ENCODE results near the gene LTO1. TPM values are rescaled to one million over a fixed set of nuclear protein-coding genes. Genes with fewer than 3 reads are reported as not detected.
A peak's percentile ranks its signal among the peaks of the same experiment; 100 is the strongest.

Gene LTO1
- total RNA-seq, 1 experiment from 2014 or later = 37.5 TPM

- peak overlapping the region; percentile 96 for H3K4me2 ChIP-seq (ENCODE audit: low read length)
- BruUV-seq (replicated peaks) = no TSS peak
- peaks cover 78% of the 10 kb centered on the region for H4K20me1 ChIP-seq (ENCODE audit: low read length)
- CTCF ChIA-PET = interaction anchor here (0.8 kb wide), 1 partner anchor 351 kb away, joined by 3 read pairs; the partner anchor contains the start of gene MYEOV
- no peaks in the 10 kb centered on the region for H3K27me3 ChIP-seq (ENCODE audit: low read length)
- H3K4me1 ChIP-seq (ENCODE audit: insufficient read depth, low read length) = peaks cover 45% of the 10 kb centered on the region
- ATAC-seq (peak; percentile 17), DNase-seq (peak; percentile 75)
- no peak overlapping the region for H2AFZ ChIP-seq (ENCODE audit: low read length)
- no peaks in the 10 kb centered on the region for H3K9me2 ChIP-seq (replicated peaks; ENCODE audit: low read length)
- TF ChIP-seq EZH2 (IDR thresholded peaks at IDR 0.05; ENCODE audit: low read length, unreplicated experiment) = no peak
- peak; percentile 44 for TF ChIP-seq CTCF (conservative IDR thresholded peaks at IDR 0.05; ENCODE audit: low read depth, low read length)
- TF ChIP-seq EZH2phosphoT487 (IDR thresholded peaks at IDR 0.05; ENCODE audit: borderline replicate concordance, low read length) = no peak
- intact Hi-C loops (cut with micrococcal nuclease) = no loop called here
- H3K79me2 ChIP-seq (ENCODE audit: low read length) = peaks cover 99% of the 10 kb centered on the region
- POLR2A ChIA-PET (ENCODE audit: unreplicated experiment) = interaction anchor here (0.5 kb wide), 1 partner anchor 353 kb away, joined by 3 read pairs; no protein-coding TSS in a partner anchor
- H3K36me3 ChIP-seq (ENCODE audit: low read depth, low read length) = peaks cover 66% of the 10 kb centered on the region
- no peaks in the 10 kb centered on the region for H3K9me3 ChIP-seq (ENCODE audit: low read length)
- H3K4me3 ChIP-seq (ENCODE audit: low read length) = peak overlapping the region; percentile 99
- peaks cover 31% of the 10 kb centered on the region for H3F3A ChIP-seq (ENCODE audit: low read length, unreplicated experiment)
- H3K27ac ChIP-seq (ENCODE audit: low read length) = peak overlapping the region; percentile 84
- H3K9ac ChIP-seq (ENCODE audit: low read length) = peak overlapping the region; percentile 97
Measured at GRCh38 chr11:69644071-69644961, 30.8 kb downstream of the LTO1 start.

- peak overlapping the region; percentile 97 for H3K9ac ChIP-seq (ENCODE audit: low read length)
- peaks cover 72% of the 10 kb centered on the region for H4K20me1 ChIP-seq (ENCODE audit: low read length)
- no peaks in the 10 kb centered on the region for H3K9me2 ChIP-seq (replicated peaks; ENCODE audit: low read length)
- peak overlapping the region; percentile 84 for H3K27ac ChIP-seq (ENCODE audit: low read length)
- DNase-seq (peak; percentile 19), ATAC-seq (no peak)
- intact Hi-C loops (cut with micrococcal nuclease) = loop anchor here (1.0 kb wide), 1 partner anchor 542 kb away; no protein-coding TSS in a partner anchor
- H3K4me2 ChIP-seq (ENCODE audit: low read length) = peak overlapping the region; percentile 96
- peak overlapping the region; percentile 99 for H3K4me3 ChIP-seq (ENCODE audit: low read length)
- H3K36me3 ChIP-seq (ENCODE audit: low read depth, low read length) = peaks cover 59% of the 10 kb centered on the region
- BruUV-seq (replicated peaks) = no TSS peak
- no peak overlapping the region for H2AFZ ChIP-seq (ENCODE audit: low read length)
- ChIA-PET POLR2A (ENCODE audit: unreplicated experiment) (no interaction called here), CTCF (no interaction called here)
- no peaks in the 10 kb centered on the region for H3K27me3 ChIP-seq (ENCODE audit: low read length)
- H3K4me1 ChIP-seq (ENCODE audit: insufficient read depth, low read length) = peaks cover 40% of the 10 kb centered on the region
- no peaks in the 10 kb centered on the region for H3K9me3 ChIP-seq (ENCODE audit: low read length)
- H3K79me2 ChIP-seq (ENCODE audit: low read length) = peaks cover 96% of the 10 kb centered on the region
- H3F3A ChIP-seq (ENCODE audit: low read length, unreplicated experiment) = peaks cover 25% of the 10 kb centered on the region
- peak; percentile 17; the same call in 1 of the 2 replicates for TF ChIP-seq CTCF (conservative IDR thresholded peaks at IDR 0.05; ENCODE audit: low read depth, low read length)
- no peak for TF ChIP-seq EZH2phosphoT487 (IDR thresholded peaks at IDR 0.05; ENCODE audit: borderline replicate concordance, low read length)
Measured at GRCh38 chr11:69643646-69644045, 31.5 kb downstream of the LTO1 start.

All from PC-3 (cell line).